GM23248 (cell line): ENCODE results near the gene HIVEP3. TPM values are rescaled to one million over a fixed set of nuclear protein-coding genes. Genes with fewer than 3 reads are reported as not detected.

Experiments used
- DNase-seq: peaks from one replicate; pipeline ENCODE4 v3.0.0-alpha.2; 2015
- H2AFZ ChIP-seq: fragments of 200-600 bp; sonication (generic); 2 replicates; pipeline ENCODE4 v1.6.1; 2016; ENCODE audit warnings: antibody characterized with exemption
- H3F3A ChIP-seq: fragments of 200-600 bp; sonication (generic); 2 replicates; pipeline ENCODE4 v1.6.1; 2016; ENCODE audit warnings: mild to moderate bottlenecking, antibody characterized with exemption, mixed run types; ENCODE audit not compliant: insufficient read depth
- H3K27ac ChIP-seq: fragments of 200-600 bp; sonication (generic); 2 replicates; pipeline ENCODE4 v1.5.1; 2016; ENCODE audit warnings: mild to moderate bottlenecking
- H3K27me3 ChIP-seq: fragments of 200-600 bp; sonication (generic); replicated peaks from 2 replicates; pipeline ENCODE4 v1.6.1; 2016; ENCODE audit warnings: mild to moderate bottlenecking; ENCODE audit not compliant: insufficient read depth
- H3K36me3 ChIP-seq: fragments of 200-600 bp; sonication (generic); 2 replicates; pipeline ENCODE4 v1.6.1; 2016; ENCODE audit warnings: low read depth, mild to moderate bottlenecking
- H3K4me1 ChIP-seq: fragments of 200-600 bp; sonication (generic); 2 replicates; pipeline ENCODE4 v1.6.1; 2016; ENCODE audit warnings: mild to moderate bottlenecking; ENCODE audit not compliant: insufficient read depth
- H3K4me2 ChIP-seq: fragments of 200-600 bp; sonication (generic); one replicate; pipeline ENCODE4 v1.6.1; 2016; ENCODE audit warnings: mild to moderate bottlenecking; ENCODE audit not compliant: unreplicated experiment
- H3K4me3 ChIP-seq: fragments of 200-600 bp; sonication (generic); 2 replicates; pipeline ENCODE4 v1.5.1; 2016; ENCODE audit warnings: mild to moderate bottlenecking
- H3K79me2 ChIP-seq: fragments of 200-600 bp; sonication (generic); 2 replicates; pipeline ENCODE4 v1.6.1; 2016; ENCODE audit warnings: mild to moderate bottlenecking; ENCODE audit not compliant: insufficient read depth
- H3K9ac ChIP-seq: fragments of 200-600 bp; sonication (generic); 2 replicates; pipeline ENCODE4 v1.6.1; 2016; ENCODE audit warnings: mild to moderate bottlenecking
- H3K9me2 ChIP-seq: fragments of 200-600 bp; sonication (generic); 2 replicates; pipeline ENCODE4 v1.6.1; 2016; ENCODE audit warnings: mixed run types, mild to moderate bottlenecking, moderate library complexity; ENCODE audit not compliant: insufficient read depth
- H3K9me3 ChIP-seq: fragments of 200-600 bp; sonication (generic); one replicate; pipeline ENCODE4 v1.6.1; 2017; ENCODE audit warnings: low read depth
- H4K20me1 ChIP-seq: fragments of 200-600 bp; sonication (generic); 2 replicates; pipeline ENCODE4 v1.6.0; 2016; ENCODE audit not compliant: insufficient read depth
- EZH2 ChIP-seq: fragments of 200-600 bp; sonication (generic); IDR thresholded peaks from 2 replicates; pipeline ENCODE4 v1.6.1; 2018; ENCODE audit warnings: antibody characterized with exemption, mild to moderate bottlenecking; ENCODE audit not compliant: insufficient read depth, poor library complexity, severe bottlenecking
- EZH2phosphoT487 ChIP-seq: fragments of 200-600 bp; sonication (generic); IDR thresholded peaks from 2 replicates; pipeline ENCODE4 v1.6.1; 2018; ENCODE audit warnings: antibody characterized with exemption, moderate library complexity, mild to moderate bottlenecking, low read depth; ENCODE audit not compliant: insufficient read depth
- WGBS, 2 experiments: methylation state at CpG; one replicate each; pipeline ENCODE4 v1.1.6; 2015 to 2017; ENCODE audit warnings: low lambda C conversion rate in 2 of 2, low coverage in 1 of 2; ENCODE audit errors: missing lambda C conversion rate in 2 of 2; 5-methylcytosine and 5-hydroxymethylcytosine counted together
- in situ Hi-C: fragments of 300-500 bp; cut with MboI; formaldehyde crosslinking; loops from 2 replicates; pipeline ENCODE4 v1.15.0; 2020
- polyA plus RNA-seq: library from polyadenylated mRNA; unstranded; fragments of >200 nt; fragmentation: Nextera tagmentation; extraction: Ambion mirVana; gene quantifications from 2 replicates; pipeline ENCODE4 v1.2.1, GENCODE V29; 2016
- total RNA-seq: library from RNA; depleted of rRNA; stranded (reverse); fragments of >200 nt; shearing (Covaris generic); gene quantifications from 2 replicates; pipeline ENCODE4 v1.2.3, GENCODE V29; 2014

The HIVEP3 gene
- total and polyA plus RNA-seq, 2 experiments from 2014 or later, result 1.7 to 7.2 TPM

DNA sequence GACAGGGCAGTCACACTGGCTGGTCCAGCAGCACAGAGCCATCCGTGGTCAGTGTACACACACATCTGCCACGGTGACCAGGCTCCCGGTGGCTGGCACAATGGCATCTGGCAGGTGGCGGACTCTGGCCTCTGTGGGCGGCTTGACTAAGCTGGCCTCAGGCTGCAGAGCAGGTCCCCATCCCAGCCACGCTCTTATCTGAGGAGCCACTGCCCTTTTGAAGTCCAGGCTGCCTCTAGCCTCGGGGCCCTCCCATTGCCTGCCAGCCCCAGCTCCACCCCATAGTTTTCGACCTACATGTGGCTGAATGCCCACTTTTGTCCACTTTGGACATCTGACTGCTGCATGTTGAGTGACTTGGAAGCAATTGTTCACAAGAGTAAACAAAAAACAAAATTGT, 404.3 kb downstream of the HIVEP3 start:
- Histone ChIP-seq H3F3A (no peaks in the 10 kb centered on the region), H3K27ac (no peak overlapping the region), H2AFZ (no peak overlapping the region), H4K20me1 (no peaks in the 10 kb centered on the region), H3K27me3 (no peaks in the 10 kb centered on the region), H3K4me1 (no peaks in the 10 kb centered on the region), H3K9me2 (no peaks in the 10 kb centered on the region), H3K9me3 (no peaks in the 10 kb centered on the region), H3K36me3 (no peaks in the 10 kb centered on the region), H3K4me2 (no peak overlapping the region), H3K79me2 (no peaks in the 10 kb centered on the region), H3K9ac (no peak overlapping the region), H3K4me3 (no peak overlapping the region)
- in situ Hi-C loops, result no loop called here
- 95 to 98% methylated on average over 8 of the region's 8 CpGs for WGBS, 2 experiments
- DNase-seq, result no peak
- TF ChIP-seq EZH2, result no peak
- TF ChIP-seq EZH2phosphoT487, result no peak

- Histone ChIP-seq H3K79me2 (no peaks in the 10 kb centered on the region), H3K4me1 (no peaks in the 10 kb centered on the region), H3K4me2 (no peak overlapping the region), H3K9me2 (no peaks in the 10 kb centered on the region), H2AFZ (no peak overlapping the region), H4K20me1 (no peaks in the 10 kb centered on the region), H3K27ac (no peak overlapping the region), H3K9ac (no peak overlapping the region), H3K27me3 (no peaks in the 10 kb centered on the region), H3K4me3 (no peak overlapping the region), H3K9me3 (no peaks in the 10 kb centered on the region), H3F3A (no peaks in the 10 kb centered on the region), H3K36me3 (no peaks in the 10 kb centered on the region)
- 87% methylated on average over 15 to 17 of the region's 17 CpGs for WGBS, 2 experiments
- TF ChIP-seq EZH2phosphoT487 (no peak), EZH2 (no peak)
- DNase-seq, result no peak
- in situ Hi-C loops, result no loop called here
Observed at GRCh38 chr1:41513383-41513735, 405.4 kb downstream of the HIVEP3 start.

DNA sequence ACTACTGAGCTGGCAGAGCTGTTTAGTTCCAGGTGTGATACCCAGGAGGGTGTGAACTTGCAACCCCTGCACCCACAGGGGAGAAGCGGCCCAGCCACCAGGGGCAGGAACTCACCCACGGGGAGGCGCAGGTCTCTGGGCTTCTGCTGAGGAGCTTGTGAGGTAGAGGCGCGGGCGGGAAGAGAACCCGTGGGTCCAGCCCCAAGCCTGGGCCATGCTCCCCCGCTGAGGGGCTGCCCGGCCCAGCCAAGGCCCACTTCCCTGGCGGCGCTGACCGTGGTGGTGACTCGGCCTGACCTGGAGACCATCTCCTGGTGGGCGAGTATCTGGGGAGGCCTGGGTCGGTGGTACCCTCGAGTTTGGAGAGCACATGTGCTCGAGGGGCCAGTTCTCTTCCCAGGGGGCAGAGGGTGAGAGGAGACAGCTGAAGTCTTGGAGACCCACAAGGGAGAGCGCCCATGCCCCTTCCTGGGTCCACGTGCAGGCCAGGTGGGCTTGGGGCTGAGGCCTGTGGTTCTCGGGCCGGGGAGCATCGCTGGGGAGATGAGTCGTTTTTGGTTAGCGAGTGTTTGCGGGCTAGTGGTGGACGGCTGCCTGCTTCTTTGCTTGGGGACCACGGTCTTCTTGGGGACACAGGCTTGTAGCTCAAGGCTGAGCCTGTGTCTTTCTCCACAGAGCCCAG, 405.9 kb downstream of the HIVEP3 start:
- 91 to 95% methylated on average over 26 to 27 of the region's 27 CpGs for WGBS, 2 experiments
- in situ Hi-C loops, result no loop called here
- no peaks in the 10 kb centered on the region for H3F3A ChIP-seq
- H3K4me2 ChIP-seq, result no peak overlapping the region
- H3K27ac ChIP-seq, result no peak overlapping the region
- no peaks in the 10 kb centered on the region for H3K79me2 ChIP-seq
- H3K4me1 ChIP-seq, result no peaks in the 10 kb centered on the region
- H3K9me3 ChIP-seq, result no peaks in the 10 kb centered on the region
- no peaks in the 10 kb centered on the region for H3K9me2 ChIP-seq
- no peak for TF ChIP-seq EZH2phosphoT487
- no peak for TF ChIP-seq EZH2
- H3K27me3 ChIP-seq, result no peaks in the 10 kb centered on the region
- H3K36me3 ChIP-seq, result no peaks in the 10 kb centered on the region
- H4K20me1 ChIP-seq, result no peaks in the 10 kb centered on the region
- no peak for DNase-seq
- no peak overlapping the region for H2AFZ ChIP-seq
- H3K4me3 ChIP-seq, result no peak overlapping the region
- no peak overlapping the region for H3K9ac ChIP-seq

GRCh38 chr1:41511239-41511540, 407.5 kb downstream of the HIVEP3 start:
- no peaks in the 10 kb centered on the region for H4K20me1 ChIP-seq
- in situ Hi-C loops, result no loop called here
- H3K79me2 ChIP-seq, result no peaks in the 10 kb centered on the region
- H3K36me3 ChIP-seq, result no peaks in the 10 kb centered on the region
- no peaks in the 10 kb centered on the region for H3K9me2 ChIP-seq
- H3K9ac ChIP-seq, result no peak overlapping the region
- H3K4me2 ChIP-seq, result no peak overlapping the region
- DNase-seq, result no peak
- no peak overlapping the region for H2AFZ ChIP-seq
- H3K4me1 ChIP-seq, result no peaks in the 10 kb centered on the region
- H3F3A ChIP-seq, result no peaks in the 10 kb centered on the region
- H3K27ac ChIP-seq, result no peak overlapping the region
- no peak overlapping the region for H3K4me3 ChIP-seq
- TF ChIP-seq EZH2, result no peak
- TF ChIP-seq EZH2phosphoT487, result no peak
- 95 to 99% methylated on average over 7 of the region's 7 CpGs for WGBS, 2 experiments
- H3K27me3 ChIP-seq, result no peaks in the 10 kb centered on the region
- no peaks in the 10 kb centered on the region for H3K9me3 ChIP-seq
